ENCODE results near the gene SHPK.

DNA sequence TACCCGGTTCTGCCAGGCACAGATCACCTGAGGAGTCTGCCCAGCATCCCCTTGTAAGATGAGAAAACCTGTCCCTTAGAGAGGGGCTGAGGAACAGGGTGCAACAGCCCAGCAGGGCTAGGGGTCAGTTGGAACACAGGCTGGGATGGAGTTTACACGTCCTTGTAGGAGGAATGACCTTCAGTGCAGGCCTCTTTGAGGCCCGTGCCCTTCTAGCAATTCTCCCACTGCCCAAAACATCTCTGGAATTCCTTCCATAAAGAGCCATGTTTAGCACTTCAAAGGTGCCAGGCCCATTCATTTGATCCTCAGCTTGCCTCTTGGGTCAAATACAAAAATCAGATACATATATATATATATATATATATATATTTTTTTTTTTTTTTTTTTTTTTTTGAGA, 5.0 kb upstream of the SHPK start:
- no peak for TF ChIP-seq POLR2A (IDR thresholded peaks at IDR 0.05; ENCODE audit: low read length)
- no peak for TF ChIP-seq GATA1 (IDR thresholded peaks at IDR 0.05; ENCODE audit: low read depth, low read length)

Measured in erythroblast (primary cell).